H1 (cell line): ENCODE data around the gene ADGRG7. TPM values are rescaled to one million over a fixed set of nuclear protein-coding genes. Genes with fewer than 3 reads are reported as not detected.

ENCODE experiments used
- RXRA ChIP-seq: IDR thresholded peaks from 2 replicates; pipeline ENCODE4 v1.6.1; 2011; ENCODE audit warnings: low read depth, mild to moderate bottlenecking, low read length, moderate library complexity; ENCODE audit not compliant: insufficient read depth
- polyA plus RNA-seq, 7 experiments: library from polyadenylated mRNA; depleted of rRNA in 3 of 7; stranded (reverse) in 5 of 7; unstranded in 2 of 7; fragments of >200 nt in 5 of 7; fragments of 200-250 nt in 2 of 7; gene quantifications; 1 replicate in 5 of 7; 2 replicates in 1 of 7; 4 replicates in 1 of 7; pipeline versions ENCODE4 v1.2.1 to v1.2.3, GENCODE V29; 2011 to 2013; ENCODE audit warnings: missing spikeins in 2 of 7, mixed read lengths in 2 of 7
- total RNA-seq: library from RNA; stranded (reverse); fragmentation: NEBNext Ultra II Directional; extraction: Animal tissue kit (Norgen Biotek cat#: 25700); gene quantifications from 2 replicates; pipeline ENCODE4 v1.2.1, GENCODE V29; 2021

The ADGRG7 gene
- total and polyA plus RNA-seq, 2 of the 8 experiments (the other 6 are each of a cell fraction or from before 2014, with no cell fraction given), result not detected

DNA sequence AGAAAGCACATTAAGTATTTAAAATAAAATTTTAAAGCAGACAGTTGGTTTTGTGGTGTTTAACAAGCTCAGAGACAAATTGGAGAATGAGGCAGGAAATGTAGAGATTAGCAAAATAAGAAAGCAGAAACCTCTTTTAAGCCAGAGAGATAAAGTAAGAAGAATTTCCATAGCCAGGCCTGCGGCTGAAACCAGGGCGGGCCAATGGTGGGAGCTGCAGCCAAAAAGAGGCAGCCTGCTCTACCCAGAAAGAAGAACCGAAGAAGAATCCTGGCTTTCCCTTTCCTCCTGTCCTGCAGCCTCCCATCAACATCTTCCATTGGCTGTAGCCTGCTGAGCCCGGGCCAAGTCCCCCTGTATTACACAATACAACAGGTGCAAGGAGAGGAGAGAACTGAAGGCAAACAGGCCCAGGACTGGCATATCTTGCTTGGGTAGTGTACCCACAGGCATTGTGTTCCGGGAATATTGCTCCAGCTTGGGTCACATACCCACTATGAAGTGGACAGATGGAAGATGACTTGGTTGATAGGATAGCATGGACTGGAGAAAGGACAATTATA lies 88.4 kb downstream of the ADGRG7 start (continued):
- no peak for TF ChIP-seq RXRA
